ENCODE measurements around the gene FYCO1.

- TF ChIP-seq CTCF (IDR thresholded peaks at IDR 0.05; ENCODE audit: insufficient read depth, low read length) (no peak), POLR2AphosphoS5 (IDR thresholded peaks at IDR 0.05; ENCODE audit: low read depth) (no peak), GABPA (IDR thresholded peaks at IDR 0.05; ENCODE audit: low read depth) (no peak)
These were observed 80.6 kb downstream of the FYCO1 start for GRCh38 chr3:45915059-45915439.

Measured in HL-60 (cell line).